SK-N-SH (cell line): Measurements from ENCODE around the gene CALML3.

Experiments
- CHD2 ChIP-seq: fragments of 150-350 bp; IDR thresholded peaks from 2 replicates; pipeline ENCODE4 v1.6.1; 2018; ENCODE audit warnings: low read length; ENCODE audit not compliant: partially characterized antibody
- FOXM1 ChIP-seq: IDR thresholded peaks from 2 replicates; pipeline ENCODE4 v1.4.0; 2012; ENCODE audit warnings: low read depth, mild to moderate bottlenecking
- MAX ChIP-seq: IDR thresholded peaks from 2 replicates; pipeline ENCODE4 v1.4.0; 2012; ENCODE audit warnings: low read depth
- NRF1 ChIP-seq: IDR thresholded peaks from 2 replicates; pipeline ENCODE4 v1.6.1; 2012; ENCODE audit warnings: low read depth, mild to moderate bottlenecking, low read length
- POLR2AphosphoS5 ChIP-seq: IDR thresholded peaks from 2 replicates; pipeline ENCODE4 v1.6.1; 2012; ENCODE audit warnings: low read depth, low read length
- RAD21 ChIP-seq: IDR thresholded peaks from 2 replicates; pipeline ENCODE4 v1.6.1; 2012; ENCODE audit warnings: mild to moderate bottlenecking, low read length
- TF ChIP-seq, protein P1 (sequence below): fragments of 200-600 bp; sonication (generic); IDR thresholded peaks from 2 replicates; pipeline ENCODE4 v1.6.1; 2017; ENCODE audit warnings: antibody characterized with exemption, mild to moderate bottlenecking, moderate library complexity
- TF ChIP-seq, protein P2 (sequence below): IDR thresholded peaks from 2 replicates; pipeline ENCODE4 v1.4.0; 2012; ENCODE audit warnings: low read depth, borderline replicate concordance

DNA sequence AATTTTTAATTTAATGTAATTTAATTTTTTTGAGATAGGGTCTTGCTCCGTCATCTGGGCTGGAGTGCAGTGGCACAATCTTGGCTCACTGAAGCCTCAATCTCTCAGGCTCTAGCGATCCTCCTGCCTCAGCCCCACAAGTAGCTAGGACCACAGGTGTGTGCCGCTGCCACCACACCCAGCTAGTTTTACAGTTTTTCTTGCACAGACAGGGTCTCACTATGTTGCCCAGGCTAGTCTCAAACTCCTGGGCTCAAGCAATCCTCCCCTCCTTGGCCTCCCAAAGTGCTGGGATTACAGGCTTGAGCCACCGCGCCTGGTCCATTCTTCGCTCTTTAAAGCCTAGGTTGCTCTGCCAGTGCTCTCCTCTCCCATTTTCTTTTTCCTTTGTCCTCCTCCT, 12.9 kb downstream of the CALML3 start:
- TF ChIP-seq, protein P1, sequence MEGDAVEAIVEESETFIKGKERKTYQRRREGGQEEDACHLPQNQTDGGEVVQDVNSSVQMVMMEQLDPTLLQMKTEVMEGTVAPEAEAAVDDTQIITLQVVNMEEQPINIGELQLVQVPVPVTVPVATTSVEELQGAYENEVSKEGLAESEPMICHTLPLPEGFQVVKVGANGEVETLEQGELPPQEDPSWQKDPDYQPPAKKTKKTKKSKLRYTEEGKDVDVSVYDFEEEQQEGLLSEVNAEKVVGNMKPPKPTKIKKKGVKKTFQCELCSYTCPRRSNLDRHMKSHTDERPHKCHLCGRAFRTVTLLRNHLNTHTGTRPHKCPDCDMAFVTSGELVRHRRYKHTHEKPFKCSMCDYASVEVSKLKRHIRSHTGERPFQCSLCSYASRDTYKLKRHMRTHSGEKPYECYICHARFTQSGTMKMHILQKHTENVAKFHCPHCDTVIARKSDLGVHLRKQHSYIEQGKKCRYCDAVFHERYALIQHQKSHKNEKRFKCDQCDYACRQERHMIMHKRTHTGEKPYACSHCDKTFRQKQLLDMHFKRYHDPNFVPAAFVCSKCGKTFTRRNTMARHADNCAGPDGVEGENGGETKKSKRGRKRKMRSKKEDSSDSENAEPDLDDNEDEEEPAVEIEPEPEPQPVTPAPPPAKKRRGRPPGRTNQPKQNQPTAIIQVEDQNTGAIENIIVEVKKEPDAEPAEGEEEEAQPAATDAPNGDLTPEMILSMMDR: no peak
- TF ChIP-seq MAX (no peak), CHD2 (no peak), FOXM1 (no peak), RAD21 (no peak), NRF1 (no peak), POLR2AphosphoS5 (no peak)
- TF ChIP-seq, protein P2, sequence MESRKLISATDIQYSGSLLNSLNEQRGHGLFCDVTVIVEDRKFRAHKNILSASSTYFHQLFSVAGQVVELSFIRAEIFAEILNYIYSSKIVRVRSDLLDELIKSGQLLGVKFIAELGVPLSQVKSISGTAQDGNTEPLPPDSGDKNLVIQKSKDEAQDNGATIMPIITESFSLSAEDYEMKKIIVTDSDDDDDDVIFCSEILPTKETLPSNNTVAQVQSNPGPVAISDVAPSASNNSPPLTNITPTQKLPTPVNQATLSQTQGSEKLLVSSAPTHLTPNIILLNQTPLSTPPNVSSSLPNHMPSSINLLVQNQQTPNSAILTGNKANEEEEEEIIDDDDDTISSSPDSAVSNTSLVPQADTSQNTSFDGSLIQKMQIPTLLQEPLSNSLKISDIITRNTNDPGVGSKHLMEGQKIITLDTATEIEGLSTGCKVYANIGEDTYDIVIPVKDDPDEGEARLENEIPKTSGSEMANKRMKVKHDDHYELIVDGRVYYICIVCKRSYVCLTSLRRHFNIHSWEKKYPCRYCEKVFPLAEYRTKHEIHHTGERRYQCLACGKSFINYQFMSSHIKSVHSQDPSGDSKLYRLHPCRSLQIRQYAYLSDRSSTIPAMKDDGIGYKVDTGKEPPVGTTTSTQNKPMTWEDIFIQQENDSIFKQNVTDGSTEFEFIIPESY: no peak
